ENCODE measurements around the gene CEP170B.

GRCh38 chr14:104817930-104818713 lies 46.9 kb upstream of the CEP170B start:
- TF ChIP-seq CTCF (IDR thresholded peaks at IDR 0.05) (no peak), POLR2A (IDR thresholded peaks at IDR 0.05) (no peak)
